ENCODE data around the gene ZNF506. TPM values are rescaled to one million over a fixed set of nuclear protein-coding genes. Genes with fewer than 3 reads are reported as not detected.

Gene ZNF506
- total RNA-seq = 4.6 and 8.8 TPM in 2 replicates

DNA sequence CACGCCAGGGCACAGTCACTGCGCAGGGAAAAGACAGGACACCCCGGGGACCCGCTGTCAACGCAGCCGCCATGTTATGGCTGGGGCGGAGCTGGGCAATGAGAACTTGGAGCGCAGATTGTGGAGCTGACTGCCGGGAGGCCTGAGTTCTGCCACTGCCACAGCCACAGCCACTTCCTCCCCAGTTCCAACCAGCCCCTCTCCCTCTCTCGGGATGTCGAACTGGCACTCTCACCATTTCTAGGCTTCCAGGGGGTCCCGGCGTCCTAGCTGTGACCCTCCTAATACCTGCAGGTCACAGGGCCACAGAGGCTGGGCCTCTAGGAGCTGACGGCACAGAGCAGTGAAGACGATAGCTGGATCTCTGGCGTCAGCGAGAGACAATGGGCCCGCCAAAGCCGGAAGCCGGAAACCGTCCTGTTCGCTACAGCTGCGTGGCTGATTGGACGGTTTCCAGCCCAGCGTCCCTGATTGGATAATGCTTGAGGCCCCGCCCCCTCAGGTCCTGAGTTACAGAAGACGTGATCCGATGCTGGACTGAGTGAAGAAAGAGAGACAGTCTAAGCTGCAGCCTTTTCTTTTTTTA is at the start of gene ZNF506:
Gene ZNF506, minus strand, starts transcription at position 385 of the 586 bp plus-strand sequence. Its CDS starts 147 bp downstream, at position 238.

DNA sequence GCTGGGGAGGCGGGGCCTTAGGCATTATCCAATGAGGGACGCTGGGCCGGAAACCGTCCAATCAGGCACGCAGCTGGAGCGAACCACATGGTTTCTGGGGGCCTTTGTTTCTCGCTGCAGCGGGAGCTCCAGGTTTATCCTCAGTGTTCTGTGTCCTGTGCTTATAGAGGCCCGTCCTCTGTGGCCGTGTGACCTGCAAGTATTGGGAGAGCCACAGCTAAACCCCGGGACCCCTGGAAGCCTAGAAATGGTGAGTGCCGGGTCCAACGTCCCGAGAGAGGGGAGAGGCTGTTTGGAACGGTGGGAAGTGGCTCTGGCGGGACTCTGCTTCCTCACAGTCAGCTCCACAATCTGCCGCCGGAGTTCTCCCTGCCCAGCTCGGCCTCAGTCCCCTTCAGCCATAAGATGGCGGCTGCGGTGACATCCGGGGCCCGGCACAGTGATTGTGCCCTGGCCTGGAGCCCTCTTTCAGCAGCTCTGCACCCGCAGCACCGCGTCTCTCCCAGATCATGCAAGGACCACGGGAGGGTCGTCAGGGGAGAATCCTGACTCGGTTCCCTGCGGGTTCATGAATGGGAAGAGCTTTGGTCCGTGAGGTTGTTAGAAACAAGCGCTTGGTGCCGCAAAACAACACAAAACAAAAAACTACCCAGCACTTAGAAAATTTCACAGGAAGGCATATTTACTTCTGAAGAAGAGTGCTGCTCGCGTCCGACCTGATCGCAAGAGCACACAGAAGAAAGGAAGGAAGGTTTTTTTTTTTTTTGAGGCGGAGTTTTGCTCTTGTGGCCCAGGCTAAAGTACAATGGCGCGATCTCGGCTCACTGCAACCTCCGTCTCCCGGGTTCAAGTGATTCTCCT is 44.4 kb upstream of the ZNF506 start, which contains the start of gene ZNF253:
Gene ZNF253, plus strand, starts transcription at position 133 of the 861 bp plus-strand sequence. Its CDS starts 115 bp downstream, at position 248.

Small RNA genes within 50 kb of the gene (small RNA-seq; reads per million reads assigned to genes)
- not detected for gene AC011477.5

Other genes starting within 250 kb of the ZNF506 start
- not detected in 2 replicates for gene PBX4, start 203.1 kb downstream of the ZNF506 start, total RNA-seq
- gene LPAR2, start 193.5 kb downstream of the ZNF506 start, total RNA-seq = 0.66 and 1.8 TPM in 2 replicates
- gene GMIP, start 178.1 kb downstream of the ZNF506 start, total RNA-seq = 10.4 and 10.9 TPM in 2 replicates
- 33.6 and 48.9 TPM in 2 replicates for gene ATP13A1, start 158.1 kb downstream of the ZNF506 start, total RNA-seq
- gene ZNF101, start 152.9 kb downstream of the ZNF506 start, total RNA-seq = 13.2 and 15.6 TPM in 2 replicates
- 5.3 and 6.4 TPM in 2 replicates for gene ZNF14, start 88.6 kb downstream of the ZNF506 start, total RNA-seq
- 3.4 and 9.3 TPM in 2 replicates for gene ZNF253, start 44.1 kb upstream of the ZNF506 start, total RNA-seq
- 8.0 and 11.8 TPM in 2 replicates for gene ZNF93, start 79.2 kb upstream of the ZNF506 start, total RNA-seq
- 0.72 and 4.9 TPM in 2 replicates for gene ZNF682, start 217.8 kb upstream of the ZNF506 start, total RNA-seq